Measurements from ENCODE around the gene CD69. TPM values are rescaled to one million over a fixed set of nuclear protein-coding genes. Genes with fewer than 3 reads are reported as not detected.

The CD69 gene
- total RNA-seq, 2 donors from 2014 or later: 1.7 to 2.6 TPM

- Histone ChIP-seq H3K4me1 (no peaks in the 10 kb centered on the region), H3K4me3 (no peak overlapping the region), H3K27me3 (no peaks in the 10 kb centered on the region), H3K27ac (no peak overlapping the region), H3K36me3 (no peaks in the 10 kb centered on the region), H3K9me3 (no peaks in the 10 kb centered on the region)
- TF ChIP-seq, protein P1, sequence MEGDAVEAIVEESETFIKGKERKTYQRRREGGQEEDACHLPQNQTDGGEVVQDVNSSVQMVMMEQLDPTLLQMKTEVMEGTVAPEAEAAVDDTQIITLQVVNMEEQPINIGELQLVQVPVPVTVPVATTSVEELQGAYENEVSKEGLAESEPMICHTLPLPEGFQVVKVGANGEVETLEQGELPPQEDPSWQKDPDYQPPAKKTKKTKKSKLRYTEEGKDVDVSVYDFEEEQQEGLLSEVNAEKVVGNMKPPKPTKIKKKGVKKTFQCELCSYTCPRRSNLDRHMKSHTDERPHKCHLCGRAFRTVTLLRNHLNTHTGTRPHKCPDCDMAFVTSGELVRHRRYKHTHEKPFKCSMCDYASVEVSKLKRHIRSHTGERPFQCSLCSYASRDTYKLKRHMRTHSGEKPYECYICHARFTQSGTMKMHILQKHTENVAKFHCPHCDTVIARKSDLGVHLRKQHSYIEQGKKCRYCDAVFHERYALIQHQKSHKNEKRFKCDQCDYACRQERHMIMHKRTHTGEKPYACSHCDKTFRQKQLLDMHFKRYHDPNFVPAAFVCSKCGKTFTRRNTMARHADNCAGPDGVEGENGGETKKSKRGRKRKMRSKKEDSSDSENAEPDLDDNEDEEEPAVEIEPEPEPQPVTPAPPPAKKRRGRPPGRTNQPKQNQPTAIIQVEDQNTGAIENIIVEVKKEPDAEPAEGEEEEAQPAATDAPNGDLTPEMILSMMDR (IDR thresholded peaks at IDR 0.05): peak; percentile 86 to 92
- DNase-seq (ENCODE audit: low spot score): no peak
These were observed 10.2 kb downstream of the CD69 start for GRCh38 chr12:9750276-9751203.

GRCh38 chr12:9749640-9750039, 11.1 kb downstream of the CD69 start:
- no peak overlapping the region for H3K27ac ChIP-seq
- no peaks in the 10 kb centered on the region for H3K27me3 ChIP-seq
- TF ChIP-seq, protein P1 (IDR thresholded peaks at IDR 0.05): no peak
- H3K4me3 ChIP-seq: no peak overlapping the region
- H3K36me3 ChIP-seq: no peaks in the 10 kb centered on the region
- no peaks in the 10 kb centered on the region for H3K4me1 ChIP-seq
- H3K9me3 ChIP-seq: no peaks in the 10 kb centered on the region
- DNase-seq (ENCODE audit: low spot score): no peak

GRCh38 chr12:9745199-9745598, 15.5 kb downstream of the CD69 start:
- no peak for DNase-seq (ENCODE audit: low spot score)
- TF ChIP-seq, protein P1 (IDR thresholded peaks at IDR 0.05): no peak
- Histone ChIP-seq H3K36me3 (no peaks in the 10 kb centered on the region), H3K4me1 (peaks cover 0 to 10% of the 10 kb centered on the region in 2 donors), H3K9me3 (no peaks in the 10 kb centered on the region), H3K4me3 (no peak overlapping the region), H3K27ac (no peak overlapping the region), H3K27me3 (no peaks in the 10 kb centered on the region)

DNA sequence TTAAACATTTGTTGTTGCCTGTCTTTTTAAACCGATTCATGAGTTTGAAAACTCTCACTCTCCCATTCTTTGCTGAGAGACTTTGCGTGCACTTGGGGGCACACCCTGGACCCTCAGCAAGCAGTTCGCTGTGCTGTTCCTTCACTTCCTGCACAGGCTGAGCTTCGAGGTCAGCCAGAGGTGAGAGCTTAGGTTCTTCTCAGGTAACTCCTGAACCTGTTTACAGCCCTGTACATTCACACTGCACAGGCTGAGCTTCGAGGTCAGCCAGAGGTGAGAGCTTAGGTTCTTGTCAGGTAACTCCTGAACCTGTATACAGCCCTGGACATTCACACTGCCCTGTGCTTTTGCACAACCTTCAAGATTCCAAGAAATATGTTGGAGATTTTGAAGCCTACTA, 18.0 kb downstream of the CD69 start:
- TF ChIP-seq, protein P1 (IDR thresholded peaks at IDR 0.05): no peak
- Histone ChIP-seq H3K27ac (no peak overlapping the region), H3K9me3 (no peaks in the 10 kb centered on the region), H3K27me3 (no peaks in the 10 kb centered on the region), H3K4me1 (peaks cover 0 to 10% of the 10 kb centered on the region in 2 donors), H3K4me3 (no peak overlapping the region), H3K36me3 (no peaks in the 10 kb centered on the region)
- DNase-seq (ENCODE audit: low spot score): no peak

- Histone ChIP-seq H3K4me1 (peaks cover 0 to 10% of the 10 kb centered on the region in 2 donors), H3K27me3 (no peaks in the 10 kb centered on the region), H3K4me3 (no peak overlapping the region), H3K27ac (no peak overlapping the region), H3K9me3 (no peaks in the 10 kb centered on the region), H3K36me3 (no peaks in the 10 kb centered on the region)
- TF ChIP-seq, protein P1 (IDR thresholded peaks at IDR 0.05): no peak
- DNase-seq (ENCODE audit: low spot score): no peak
These were observed 19.0 kb downstream of the CD69 start for GRCh38 chr12:9741726-9742125.

All from right atrium auricular region (tissue), 2 donors.